HUES64 (cell line): Measurements from ENCODE around the gene DUS1L.

Source experiments
- H3K27ac ChIP-seq: 2 replicates; pipeline ENCODE4 v1.7.0; 2013; ENCODE audit warnings: low read depth, low read length, inconsistent platforms
- H3K27me3 ChIP-seq: 2 replicates; pipeline ENCODE4 v1.6.1; 2013; ENCODE audit warnings: mild to moderate bottlenecking, low read length; ENCODE audit not compliant: insufficient read depth
- H3K36me3 ChIP-seq: 2 replicates; pipeline ENCODE4 v1.6.1; 2013; ENCODE audit warnings: mild to moderate bottlenecking, low read length; ENCODE audit not compliant: insufficient read depth
- H3K4me1 ChIP-seq: 2 replicates; pipeline ENCODE4 v1.6.1; 2013; ENCODE audit warnings: mild to moderate bottlenecking, low read length, moderate library complexity; ENCODE audit not compliant: insufficient read depth
- H3K4me3 ChIP-seq: 2 replicates; pipeline ENCODE4 v1.5.1; 2013; ENCODE audit warnings: mild to moderate bottlenecking, low read length, moderate library complexity
- H3K9ac ChIP-seq: 2 replicates; pipeline ENCODE4 v1.6.1; 2013; ENCODE audit warnings: mild to moderate bottlenecking, low read depth, low read length
- H3K9me3 ChIP-seq: 2 replicates; pipeline ENCODE4 v1.6.1; 2013; ENCODE audit warnings: low read depth, low read length; ENCODE audit not compliant: insufficient read depth
- WGBS: fragments of 150-250, 120-280 bp; methylation state at CpG from one replicate; pipeline ENCODE4 v1.1.7; 2013; ENCODE audit warnings: missing lambda C conversion rate; 5-methylcytosine and 5-hydroxymethylcytosine counted together

Gene DUS1L

DNA sequence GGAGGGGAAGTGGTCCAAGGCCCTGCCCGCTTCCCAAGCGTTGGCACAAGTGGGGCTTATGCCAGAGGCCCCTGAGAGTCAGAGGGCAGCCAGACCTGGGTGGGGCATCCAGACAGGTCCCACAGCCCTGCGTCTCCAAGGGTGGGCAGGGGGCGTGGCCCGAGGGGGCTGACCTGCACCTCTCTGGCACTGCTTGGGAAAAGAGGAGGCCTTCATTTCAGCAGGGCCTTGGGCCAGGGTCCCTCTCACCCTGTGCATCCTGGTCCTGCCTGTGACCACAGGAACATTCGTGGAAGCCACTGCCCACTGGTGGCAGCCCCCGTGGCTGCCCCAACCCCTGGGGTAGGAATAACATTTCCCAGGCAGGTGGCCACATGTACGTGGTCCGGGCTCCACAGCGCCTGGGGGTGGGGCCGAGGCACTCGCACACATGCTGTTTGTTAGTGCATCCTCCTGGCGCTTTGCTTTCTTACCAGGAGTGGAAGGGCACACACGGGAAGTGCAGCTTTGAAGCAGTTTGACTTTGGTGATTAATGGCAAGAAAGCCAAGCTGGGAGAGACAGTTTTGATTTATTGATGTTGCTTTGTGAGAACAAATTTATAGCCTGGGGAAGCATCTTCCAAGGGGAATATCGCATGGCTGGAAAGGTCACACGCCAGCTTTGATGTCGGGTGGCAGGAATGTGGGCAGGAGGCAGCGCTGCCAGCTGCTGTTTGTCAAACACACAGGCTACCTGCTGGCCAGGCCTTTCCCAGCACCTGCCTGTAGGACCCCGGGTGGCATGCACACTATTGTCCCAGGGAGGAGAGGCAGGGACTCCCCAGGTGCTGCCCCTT, 47.2 kb downstream of the DUS1L start:
- Histone ChIP-seq H3K36me3 (peaks cover 7% of the 10 kb centered on the region; the same call in 1 of the 2 replicates), H3K9me3 (no peaks in the 10 kb centered on the region), H3K9ac (no peak overlapping the region), H3K27ac (no peak overlapping the region), H3K4me1 (peaks cover 6% of the 10 kb centered on the region; the same call in 1 of the 2 replicates), H3K27me3 (no peaks in the 10 kb centered on the region), H3K4me3 (no peak overlapping the region)
- 92% methylated on average over 19 of the region's 19 CpGs for WGBS

DNA sequence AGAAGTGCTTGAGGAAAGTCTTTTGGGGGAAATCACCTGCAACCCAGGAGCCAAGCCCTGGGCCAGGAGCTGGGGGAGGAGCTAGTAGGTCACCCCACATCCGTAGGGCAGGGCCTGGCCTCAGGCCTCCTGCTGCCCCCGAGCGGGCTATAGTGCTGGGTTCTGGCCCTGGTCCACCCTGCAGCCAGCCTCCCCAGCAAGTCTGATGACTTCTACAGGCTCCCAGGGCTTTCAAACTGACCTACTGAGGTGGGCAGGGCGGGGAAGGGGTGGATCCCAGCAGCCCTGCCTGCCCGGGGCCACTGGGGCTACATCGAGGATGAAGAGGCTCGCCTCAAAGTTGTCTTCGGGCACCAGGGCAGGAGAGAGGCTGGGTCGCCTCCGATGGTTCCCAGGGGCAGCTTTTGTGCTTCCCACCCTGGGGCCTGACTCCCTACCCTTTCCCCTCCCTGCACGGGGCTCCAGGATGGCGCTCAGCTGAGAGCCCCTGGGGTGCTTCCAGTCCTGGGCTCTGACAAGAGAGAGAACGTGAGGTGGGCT, 47.9 kb downstream of the DUS1L start:
- 88% methylated on average over 13 of the region's 13 CpGs for WGBS

DNA sequence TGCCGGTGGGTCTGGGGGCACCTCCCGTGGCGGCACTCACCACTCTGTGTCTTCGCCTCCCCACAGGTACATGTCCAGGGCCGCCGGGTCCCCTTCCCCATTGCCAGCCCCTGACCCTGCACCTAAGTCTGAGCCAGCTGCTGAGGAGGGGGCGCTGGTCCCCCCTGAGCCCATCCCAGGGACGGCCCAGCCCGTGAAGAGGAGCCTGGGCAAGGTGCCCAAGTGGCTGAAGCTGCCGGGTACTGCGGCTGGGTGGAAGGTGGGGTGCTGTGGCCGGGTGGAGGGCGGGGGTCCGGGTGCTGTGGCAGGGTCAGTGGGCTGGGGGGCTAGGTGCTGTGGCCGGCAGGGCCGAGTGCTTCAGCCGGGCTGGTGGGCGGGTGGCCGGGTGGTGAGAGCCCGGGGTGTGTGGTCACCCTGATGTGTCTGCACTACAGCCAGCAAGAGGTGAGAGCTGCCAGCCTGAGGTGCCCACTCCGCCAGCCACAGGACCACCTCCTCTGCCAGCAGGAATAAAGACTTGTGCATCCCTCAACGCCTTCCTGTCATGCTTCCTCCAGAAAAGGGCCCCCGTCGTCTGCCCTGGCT, 48.6 kb downstream of the DUS1L start:
- H3K36me3 ChIP-seq: peaks cover 7% of the 10 kb centered on the region; the same call in 1 of the 2 replicates

More for the DNA sequence above, 47.9 kb downstream of the DUS1L start:
- H3K4me3 ChIP-seq: no peak overlapping the region
- no peaks in the 10 kb centered on the region for H3K27me3 ChIP-seq
- no peaks in the 10 kb centered on the region for H3K9me3 ChIP-seq
- peaks cover 7% of the 10 kb centered on the region; the same call in 1 of the 2 replicates for H3K36me3 ChIP-seq
- no peak overlapping the region for H3K9ac ChIP-seq
- H3K27ac ChIP-seq: no peak overlapping the region
- peaks cover 6% of the 10 kb centered on the region; the same call in 1 of the 2 replicates for H3K4me1 ChIP-seq

DNA sequence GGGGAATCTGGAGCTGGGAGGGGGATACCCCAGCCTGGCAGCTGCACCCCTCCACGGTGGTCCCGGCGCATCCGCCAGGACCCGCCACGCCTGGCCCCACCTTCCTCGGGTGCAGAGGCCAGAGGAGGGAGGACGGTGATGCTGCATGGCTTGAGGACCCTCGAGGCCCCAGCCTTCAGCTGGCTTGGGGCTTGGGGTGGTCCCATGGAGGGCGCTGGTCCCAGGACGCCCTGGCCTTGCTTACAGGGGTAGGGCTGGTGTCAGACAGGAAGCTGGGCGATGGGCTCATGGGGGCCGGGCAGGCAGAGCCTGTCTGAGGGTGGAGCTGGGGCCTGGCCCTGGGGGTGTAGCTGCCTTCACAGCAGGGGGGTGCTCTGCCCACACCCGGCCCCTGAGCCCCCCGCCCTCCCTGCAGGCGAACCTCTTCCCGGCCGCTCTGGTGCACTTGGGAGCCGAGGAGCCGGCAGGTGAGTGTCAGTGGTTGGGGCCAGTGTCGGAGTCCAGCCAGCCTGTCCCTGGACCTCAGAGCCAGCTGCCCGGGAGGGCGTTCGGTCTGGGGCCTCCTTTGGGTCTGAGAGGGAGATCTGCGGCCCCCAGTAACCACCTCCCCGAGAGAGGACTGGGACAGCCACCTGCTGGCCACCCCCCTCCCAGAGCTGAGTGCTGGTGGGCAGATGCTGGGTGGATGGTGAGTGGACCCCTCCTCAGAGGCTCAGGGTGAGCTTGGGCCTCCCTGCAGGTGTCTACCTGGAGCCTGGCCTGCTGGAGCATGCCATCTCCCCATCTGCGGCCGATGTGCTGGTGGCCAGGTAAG, 49.3 kb downstream of the DUS1L start:
- Histone ChIP-seq H3K9ac (no peak overlapping the region), H3K4me3 (no peak overlapping the region), H3K4me1 (no peaks in the 10 kb centered on the region), H3K36me3 (peaks cover 9% of the 10 kb centered on the region; the same call in 1 of the 2 replicates), H3K27ac (no peak overlapping the region), H3K9me3 (no peaks in the 10 kb centered on the region), H3K27me3 (no peaks in the 10 kb centered on the region)
- 88% methylated on average over 28 of the region's 28 CpGs for WGBS

More for the DNA sequence above, 48.6 kb downstream of the DUS1L start:
- 95% methylated on average over 24 of the region's 24 CpGs for WGBS
- Histone ChIP-seq H3K9ac (no peak overlapping the region), H3K27me3 (no peaks in the 10 kb centered on the region), H3K9me3 (no peaks in the 10 kb centered on the region), H3K4me3 (no peak overlapping the region), H3K4me1 (peaks cover 5% of the 10 kb centered on the region; the same call in 1 of the 2 replicates), H3K27ac (no peak overlapping the region)

DNA sequence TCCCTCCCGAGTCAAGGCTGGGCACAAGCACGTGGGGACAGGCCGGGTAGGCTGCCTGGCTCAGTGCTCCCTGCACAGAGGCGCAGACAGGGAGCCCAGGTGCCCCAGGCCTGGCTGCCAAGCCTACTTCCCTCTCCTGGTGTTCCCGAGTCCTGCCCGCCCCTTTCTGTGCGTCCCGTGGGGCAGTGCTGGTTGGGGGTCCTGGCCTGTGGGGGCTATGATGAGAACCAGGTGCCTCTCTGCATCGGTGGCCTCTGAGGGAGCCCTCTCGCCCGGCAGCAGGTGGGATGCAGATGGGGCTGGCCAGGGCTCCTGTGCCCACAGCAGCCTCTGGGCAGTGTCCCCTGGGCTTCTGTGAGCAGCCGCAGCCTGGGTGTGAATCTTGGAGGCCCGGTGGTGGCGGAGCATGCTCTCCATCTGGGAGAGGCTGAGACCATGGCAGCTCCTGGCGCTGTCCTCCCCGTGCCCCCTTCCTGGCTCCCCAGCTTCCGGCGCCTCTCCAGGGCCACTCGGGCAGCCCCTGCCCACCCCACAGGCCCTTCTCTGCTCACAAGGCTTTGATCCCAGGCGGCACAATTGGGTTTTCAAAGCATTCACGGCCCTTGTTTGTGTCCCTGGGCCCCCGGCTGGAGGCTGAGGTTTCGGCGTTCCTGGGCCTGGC, 50.2 kb downstream of the DUS1L start:
- H3K36me3 ChIP-seq: peaks cover 10% of the 10 kb centered on the region; the same call in 1 of the 2 replicates
- H3K9ac ChIP-seq: no peak overlapping the region
- H3K4me3 ChIP-seq: no peak overlapping the region
- no peak overlapping the region for H3K27ac ChIP-seq
- whole genome bisulfite sequencing: 83% methylated on average over 24 of the region's 24 CpGs
- no peaks in the 10 kb centered on the region for H3K4me1 ChIP-seq
- no peaks in the 10 kb centered on the region for H3K27me3 ChIP-seq
- no peaks in the 10 kb centered on the region for H3K9me3 ChIP-seq

DNA sequence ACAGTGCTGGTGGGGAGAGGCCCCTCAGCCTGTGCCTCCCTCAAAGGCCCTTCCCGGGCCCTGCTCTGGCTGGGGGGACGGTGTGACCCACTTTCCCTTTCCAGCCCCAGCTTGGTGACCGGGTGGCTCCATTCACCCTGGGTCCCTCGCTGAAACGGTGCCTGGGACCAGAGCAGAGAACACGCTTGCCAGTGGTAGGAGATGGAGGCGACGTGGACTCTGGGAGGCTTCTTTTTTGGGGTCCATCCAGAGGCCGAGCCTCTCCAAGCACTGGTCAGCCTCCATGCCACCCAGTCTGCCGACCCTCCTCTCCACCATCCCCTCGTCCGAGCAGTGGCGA, 50.7 kb downstream of the DUS1L start:
- H3K4me1 ChIP-seq: no peaks in the 10 kb centered on the region
- no peak overlapping the region for H3K27ac ChIP-seq
- no peaks in the 10 kb centered on the region for H3K27me3 ChIP-seq
- peaks cover 10% of the 10 kb centered on the region; the same call in 1 of the 2 replicates for H3K36me3 ChIP-seq
- H3K9me3 ChIP-seq: no peaks in the 10 kb centered on the region
- no peak overlapping the region for H3K9ac ChIP-seq
- no peak overlapping the region for H3K4me3 ChIP-seq
- 92% methylated on average over 13 of the region's 13 CpGs for WGBS

DNA sequence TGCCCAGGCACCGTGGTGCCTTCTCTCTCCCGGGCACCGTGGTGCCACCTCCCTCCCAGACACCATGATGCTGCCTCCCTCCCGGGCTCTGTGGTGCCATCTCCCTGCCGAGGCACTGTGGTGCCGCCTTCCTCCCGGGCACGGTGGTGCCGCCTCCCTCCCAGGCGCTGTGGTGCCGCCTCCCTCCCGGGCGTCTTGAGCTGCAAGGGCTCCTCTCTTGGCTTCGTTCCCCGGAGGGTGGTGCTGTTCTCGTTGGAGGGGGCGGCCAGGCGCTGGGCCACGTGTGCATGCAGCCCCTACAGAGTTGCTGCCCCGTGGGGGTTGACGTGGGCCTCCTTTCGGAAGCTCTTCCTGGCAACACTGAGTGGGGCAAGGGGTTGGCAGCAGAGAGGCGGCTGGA, 51.2 kb downstream of the DUS1L start:
- Histone ChIP-seq H3K4me3 (no peak overlapping the region), H3K36me3 (peaks cover 9% of the 10 kb centered on the region; the same call in 1 of the 2 replicates), H3K27ac (no peak overlapping the region), H3K9ac (no peak overlapping the region), H3K9me3 (no peaks in the 10 kb centered on the region), H3K27me3 (no peaks in the 10 kb centered on the region), H3K4me1 (no peaks in the 10 kb centered on the region)
- WGBS: 94% methylated on average over 23 of the region's 23 CpGs

DNA sequence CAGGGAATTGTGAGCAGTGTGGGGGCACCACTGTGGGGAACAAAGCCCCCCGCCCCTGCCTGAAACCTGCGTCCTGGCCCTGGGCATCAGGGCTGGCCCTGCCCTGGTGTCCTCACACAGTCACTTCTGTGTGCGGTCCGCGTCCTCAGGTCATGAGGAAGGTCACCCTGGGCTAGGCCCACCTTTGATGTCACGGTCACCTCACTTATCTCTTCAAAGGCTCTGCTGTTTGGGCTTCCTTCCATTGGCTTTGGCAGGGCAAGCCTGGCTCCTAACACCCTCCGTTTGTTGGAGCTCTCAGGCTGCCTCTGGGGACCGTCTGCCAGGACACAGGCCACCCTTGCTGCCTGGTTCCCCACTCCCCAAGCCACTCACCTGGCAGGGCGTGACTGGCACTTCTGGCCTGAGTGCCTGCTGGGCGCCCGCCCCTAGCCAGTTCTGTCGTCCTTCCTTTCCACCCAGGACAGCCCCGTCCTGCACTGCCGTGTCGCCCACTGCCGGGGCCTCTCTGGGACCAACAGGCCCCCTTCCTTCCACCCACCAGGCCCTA, 51.8 kb downstream of the DUS1L start:
- 95% methylated on average over 16 of the region's 16 CpGs for WGBS
- H3K9me3 ChIP-seq: no peaks in the 10 kb centered on the region
- no peaks in the 10 kb centered on the region for H3K4me1 ChIP-seq
- H3K9ac ChIP-seq: no peak overlapping the region
- no peak overlapping the region for H3K27ac ChIP-seq
- H3K4me3 ChIP-seq: no peak overlapping the region
- no peaks in the 10 kb centered on the region for H3K27me3 ChIP-seq
- peaks cover 4% of the 10 kb centered on the region; the same call in 1 of the 2 replicates for H3K36me3 ChIP-seq

DNA sequence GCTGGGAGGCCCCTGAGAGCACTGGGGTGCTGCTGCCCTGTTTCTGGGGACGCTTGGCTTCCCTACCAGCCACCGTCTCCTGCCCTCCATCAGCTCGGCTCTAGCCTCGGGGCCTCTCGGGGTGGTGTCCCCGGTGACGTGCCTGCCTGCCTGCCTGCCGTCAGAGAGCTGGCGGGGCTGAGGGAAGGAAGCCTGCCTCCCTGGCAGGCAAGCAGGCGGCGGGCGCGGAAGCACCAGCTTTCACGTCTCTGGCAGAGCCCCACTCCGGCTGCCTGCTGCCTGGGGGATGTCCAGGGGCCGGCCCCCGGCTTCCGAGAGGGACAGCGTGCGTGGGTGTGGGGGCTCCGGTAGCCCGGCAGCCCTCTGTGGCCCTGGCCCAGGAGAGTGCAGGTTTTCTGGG, 52.3 kb downstream of the DUS1L start:
- Histone ChIP-seq H3K9ac (no peak overlapping the region), H3K27me3 (no peaks in the 10 kb centered on the region), H3K27ac (no peak overlapping the region), H3K9me3 (no peaks in the 10 kb centered on the region), H3K4me1 (no peaks in the 10 kb centered on the region), H3K4me3 (no peak overlapping the region), H3K36me3 (0 out of 2 replicates have a peak, but pooled peaks cover 3% of the 10 kb centered on the region)
- 89% methylated on average over 22 of the region's 22 CpGs for WGBS

DNA sequence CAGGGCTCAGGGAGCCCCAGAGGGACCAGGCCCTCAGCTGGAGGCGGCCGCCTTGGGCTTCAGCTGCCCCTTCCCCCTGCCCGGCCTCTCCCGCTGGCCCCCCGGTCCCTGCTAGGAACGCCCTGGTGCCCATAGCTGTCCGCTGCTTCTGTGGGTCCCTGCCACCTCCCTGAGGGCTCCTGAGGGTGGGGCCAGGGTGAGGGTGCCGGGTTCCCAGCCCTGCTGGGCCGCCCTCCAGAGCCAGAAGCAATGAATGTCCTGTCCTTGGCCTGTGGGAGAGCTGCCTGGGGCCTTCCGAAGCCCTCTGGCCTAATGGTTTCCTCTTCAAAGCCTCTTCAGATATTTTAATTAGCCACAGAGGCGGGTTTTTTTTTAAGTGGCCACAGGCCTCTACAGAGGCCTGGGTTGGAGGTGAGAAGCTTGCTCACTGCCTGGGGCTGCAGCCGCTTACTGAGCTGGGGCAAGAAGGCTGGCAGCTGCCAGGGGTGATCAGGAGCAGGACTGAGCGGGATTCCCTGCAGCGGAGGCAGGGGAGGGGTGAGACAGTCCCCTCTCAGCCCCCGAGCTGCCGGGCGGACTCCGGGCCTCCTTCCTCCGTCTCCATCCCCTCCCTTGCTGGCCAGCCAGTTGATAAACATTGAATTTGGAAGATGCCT, 52.8 kb downstream of the DUS1L start:
- no peak overlapping the region for H3K4me3 ChIP-seq
- H3K27me3 ChIP-seq: no peaks in the 10 kb centered on the region
- 69% methylated on average over 19 of the region's 19 CpGs for WGBS
- H3K27ac ChIP-seq: peak overlapping the region; percentile 55; the same call in 1 of the 2 replicates
- H3K4me1 ChIP-seq: no peaks in the 10 kb centered on the region
- H3K9ac ChIP-seq: peak overlapping the region; percentile 31; the same call in 1 of the 2 replicates
- H3K36me3 ChIP-seq: 0 out of 2 replicates have a peak, but pooled peaks cover 3% of the 10 kb centered on the region
- no peaks in the 10 kb centered on the region for H3K9me3 ChIP-seq
